GM19395 (cell line): ENCODE data around the gene MYOM1.
A peak's percentile ranks its signal among the peaks of the same experiment; 100 is the strongest.
"Not testable (repeated sequence)": the region's sequence is repeated elsewhere in the genome, so short reads cannot be mapped to it uniquely, and the experiment has no call there.

Source experiments
- ATAC-seq: cut with Tn5 transposase; IDR thresholded peaks from one replicate; pipeline ENCODE4 v1.9.1; 2021; ENCODE audit warnings: mild to moderate bottlenecking, moderate library complexity; ENCODE audit not compliant: unreplicated experiment

Gene MYOM1

GRCh38 chr18:3093624-3094337, 126.0 kb downstream of the MYOM1 start:
- no peak for ATAC-seq

GRCh38 chr18:3092727-3093126, 127.0 kb downstream of the MYOM1 start:
- ATAC-seq, result no peak

DNA sequence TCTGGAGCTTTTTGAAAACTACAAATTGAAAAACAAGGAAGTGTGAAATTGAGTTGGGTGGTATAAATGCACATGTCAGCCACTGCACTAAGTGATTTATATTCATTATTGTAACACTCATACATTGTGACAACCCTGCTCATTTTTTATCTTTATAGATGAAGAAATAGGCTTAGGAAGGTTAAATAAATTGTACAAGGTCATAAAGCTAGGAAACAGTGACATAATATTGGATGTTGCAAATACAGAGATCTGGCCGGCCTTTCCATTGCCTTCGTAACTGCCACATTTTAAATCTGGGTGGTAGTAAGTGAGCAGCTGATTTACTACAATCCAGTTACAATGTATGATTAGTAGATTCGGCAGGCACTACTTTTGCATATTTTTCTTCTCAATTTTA, 130.2 kb downstream of the MYOM1 start:
- no peak for ATAC-seq

- no peak for ATAC-seq
Measured at GRCh38 chr18:3088449-3088848, 131.3 kb downstream of the MYOM1 start.

DNA sequence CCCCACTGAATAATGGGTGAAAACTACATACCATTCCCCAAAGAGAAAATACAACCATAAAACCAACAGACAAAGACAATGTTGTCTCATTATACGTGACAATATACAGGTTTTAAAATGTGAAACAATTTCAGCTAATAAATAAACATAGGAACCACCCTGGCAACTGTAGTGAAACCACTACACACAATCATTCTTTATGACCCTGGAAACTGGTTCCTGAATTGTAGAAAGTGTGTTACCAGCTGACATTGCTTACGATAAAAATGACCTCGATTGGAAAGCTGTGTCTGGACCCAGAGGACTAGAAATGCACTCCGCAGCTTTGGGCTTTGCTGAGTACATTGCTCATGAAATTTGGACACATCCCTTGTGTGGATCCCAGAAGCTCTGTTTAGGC, 132.9 kb downstream of the MYOM1 start:
- ATAC-seq, result no peak

GRCh38 chr18:3085612-3086011, 134.2 kb downstream of the MYOM1 start:
- ATAC-seq, result no peak

DNA sequence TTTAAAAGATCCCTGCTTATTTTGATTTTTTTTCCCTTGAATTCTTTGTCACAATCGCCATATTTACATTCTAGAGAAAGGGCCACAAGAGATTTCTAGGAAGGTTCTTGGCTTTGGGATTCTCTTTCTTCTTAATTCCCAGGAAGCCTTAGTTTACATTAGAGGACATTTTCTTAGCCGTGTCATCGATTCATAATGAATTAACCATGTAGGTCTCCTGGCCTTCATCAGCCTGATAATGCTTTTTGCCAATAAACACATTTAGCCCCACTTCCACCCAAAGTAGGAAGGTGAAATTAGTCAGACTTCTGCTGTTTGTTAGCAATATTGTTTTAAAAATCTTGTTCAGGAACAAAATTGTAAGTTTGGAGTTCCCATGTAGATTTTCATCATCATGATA, 135.6 kb downstream of the MYOM1 start:
- ATAC-seq, result no peak

DNA sequence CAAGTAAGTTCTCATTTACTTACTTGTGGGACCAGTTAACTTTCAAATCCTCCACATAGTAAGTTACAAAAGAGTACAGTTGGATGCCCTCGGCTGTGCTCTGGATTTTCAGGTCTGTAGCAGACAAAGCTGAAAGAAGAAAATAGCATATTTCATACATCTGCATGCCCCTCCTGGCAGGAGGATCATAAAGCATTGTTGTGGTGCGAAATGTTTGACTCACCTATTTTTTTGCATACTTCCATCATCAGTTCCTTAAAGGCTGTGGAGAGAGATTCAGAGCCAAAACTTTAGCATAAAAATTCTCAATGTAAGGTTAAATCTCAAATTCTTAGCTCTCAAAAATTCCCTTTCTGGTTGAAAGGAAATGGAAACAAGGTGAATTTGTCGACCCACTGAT, 136.0 kb downstream of the MYOM1 start:
- no peak for ATAC-seq

DNA sequence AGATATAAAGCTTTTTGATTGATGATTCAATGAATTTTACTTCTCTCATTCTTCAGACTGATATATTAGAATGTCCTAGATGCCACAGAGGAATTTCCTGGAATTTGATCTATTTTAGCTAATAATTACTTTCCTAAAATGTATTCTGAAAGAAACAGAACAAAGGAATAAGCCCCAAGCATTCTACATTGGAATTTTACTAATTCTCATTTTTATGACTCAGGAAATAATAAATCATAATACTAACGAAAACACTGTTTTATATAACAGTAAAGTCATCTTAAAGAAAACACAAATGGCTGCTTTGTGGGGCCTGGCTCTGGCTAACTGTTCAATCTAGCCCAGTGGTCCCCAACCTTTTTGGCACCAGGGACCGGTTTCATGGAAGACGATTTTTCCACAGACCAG, 138.2 kb downstream of the MYOM1 start:
- ATAC-seq, result no peak

DNA sequence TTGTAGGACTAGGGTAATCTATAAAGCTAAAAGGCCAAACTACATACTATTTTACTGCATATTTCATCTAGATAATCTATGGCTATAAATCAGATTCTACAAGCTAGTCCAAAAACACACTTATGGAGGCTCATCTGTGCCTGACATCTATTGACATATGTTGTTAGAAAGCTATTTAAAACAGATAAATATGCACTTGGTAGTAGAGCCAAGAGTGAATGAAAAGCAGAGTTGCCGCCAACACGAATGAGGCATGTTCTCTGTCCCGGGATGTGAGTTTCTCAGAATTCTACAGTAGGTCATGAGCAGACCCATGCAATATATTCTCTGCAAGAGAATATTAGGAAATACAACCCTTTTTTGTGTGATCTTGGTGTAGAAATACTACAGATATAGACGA, 140.1 kb downstream of the MYOM1 start:
- ATAC-seq, result no peak

GRCh38 chr18:3075491-3075890, 144.3 kb downstream of the MYOM1 start:
- ATAC-seq, result no peak

- ATAC-seq, result no peak
Measured at GRCh38 chr18:3074087-3074486, 145.7 kb downstream of the MYOM1 start.

- not testable (repeated sequence) for ATAC-seq
Measured at GRCh38 chr18:3073353-3073752, 146.4 kb downstream of the MYOM1 start.

DNA sequence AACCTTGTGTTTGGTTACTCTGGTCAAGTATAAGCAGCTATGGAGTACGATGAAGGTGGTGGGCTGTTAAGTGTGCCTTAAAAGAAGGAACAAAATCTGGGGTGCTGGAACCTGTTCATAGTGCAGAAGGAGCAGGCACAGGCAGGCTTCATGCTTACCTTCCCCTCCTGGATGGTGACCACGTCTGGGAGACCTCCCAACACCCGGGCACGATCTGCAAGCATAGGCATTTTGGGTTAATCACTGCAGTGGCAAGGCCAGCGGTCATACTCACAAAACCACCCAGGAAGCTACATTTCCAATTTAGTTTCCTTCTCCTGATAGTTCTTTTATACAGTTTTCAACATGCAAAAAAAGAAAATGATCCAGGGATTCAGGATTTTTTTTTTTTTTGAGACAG, 148.1 kb downstream of the MYOM1 start:
- no peak for ATAC-seq

DNA sequence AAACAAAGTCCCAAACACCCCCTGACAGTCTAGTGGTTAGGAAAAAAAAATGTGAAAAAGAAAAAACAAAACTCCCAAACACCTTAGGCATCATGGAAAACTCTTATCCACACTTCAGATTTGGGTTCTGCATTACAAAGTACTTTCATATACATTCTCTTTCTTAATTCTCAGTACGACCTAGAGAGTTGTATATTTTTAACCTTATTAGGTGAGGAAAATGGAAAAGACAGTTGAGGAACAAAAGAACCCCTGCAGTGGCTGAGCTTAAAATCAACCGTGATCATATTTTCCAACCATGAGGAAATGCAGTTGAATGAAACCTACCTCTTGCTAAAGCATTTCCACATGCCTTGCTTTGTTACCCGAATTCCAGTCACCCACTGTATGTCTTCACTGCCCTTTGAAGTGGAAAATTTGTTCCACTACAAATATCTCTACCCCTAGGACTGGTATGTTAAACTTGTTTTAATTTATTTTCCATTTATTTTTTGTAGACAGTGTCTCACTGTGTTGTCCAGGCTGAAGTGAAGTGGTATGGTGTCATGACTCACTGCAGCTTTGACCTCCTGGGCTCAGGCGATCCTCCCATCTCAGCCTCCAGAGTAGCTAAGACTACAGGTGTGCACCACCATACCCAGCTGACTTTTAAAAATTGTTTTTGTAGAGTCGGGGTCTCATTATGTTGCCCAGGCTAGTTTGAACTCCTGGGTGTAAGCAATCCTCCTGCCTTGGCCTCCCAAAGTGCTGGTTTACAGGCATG, 149.9 kb downstream of the MYOM1 start:
- no peak for ATAC-seq

GRCh38 chr18:3067722-3068121, 152.0 kb downstream of the MYOM1 start:
- ATAC-seq, result no peak

DNA sequence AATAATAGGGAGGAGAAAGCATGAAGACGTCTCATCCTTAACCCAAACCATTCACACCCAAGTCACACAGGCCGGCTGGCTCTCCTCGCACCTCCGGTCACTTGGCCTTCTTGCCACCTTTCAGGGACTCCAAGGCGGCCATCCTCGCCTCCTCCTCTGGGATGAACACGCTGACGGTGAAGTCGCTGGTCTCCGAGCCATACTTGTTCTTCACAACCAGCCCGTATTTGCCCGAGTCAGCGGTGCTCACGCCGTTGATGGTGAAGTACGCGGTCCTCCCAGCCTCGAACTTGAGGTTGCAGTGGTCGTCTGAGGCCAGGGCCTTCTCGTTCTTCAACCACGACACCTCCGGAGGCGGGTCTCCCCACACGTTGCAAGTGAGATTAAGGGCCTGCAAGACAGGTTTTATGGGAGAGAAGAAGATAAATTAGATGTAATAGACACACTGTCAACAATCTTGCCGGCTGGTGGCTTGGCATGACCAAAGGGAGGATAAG, 152.6 kb downstream of the MYOM1 start:
- ATAC-seq, result no peak

- no peak for ATAC-seq
Measured at GRCh38 chr18:3066341-3067110, 153.2 kb downstream of the MYOM1 start.

DNA sequence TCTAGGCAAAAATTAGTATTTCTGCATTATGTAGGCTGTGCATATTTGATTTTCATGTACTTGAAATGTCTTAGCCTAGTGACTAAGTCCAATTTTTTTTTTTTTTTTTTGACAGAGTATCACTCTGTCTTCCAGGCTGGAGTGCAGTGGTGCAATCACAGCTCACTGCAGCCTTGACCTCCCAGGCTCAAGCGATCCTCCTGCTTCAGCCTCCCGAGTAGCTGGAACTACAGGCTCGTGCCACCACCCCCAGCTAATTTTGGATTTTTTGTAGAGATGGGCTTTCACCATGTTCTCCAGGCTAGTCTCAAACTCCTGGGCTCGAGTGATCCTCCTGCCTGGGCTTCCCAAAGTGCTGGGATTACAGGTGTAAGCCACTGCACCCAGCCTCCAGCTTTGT, 156.0 kb downstream of the MYOM1 start:
- ATAC-seq, result not testable (repeated sequence)

DNA sequence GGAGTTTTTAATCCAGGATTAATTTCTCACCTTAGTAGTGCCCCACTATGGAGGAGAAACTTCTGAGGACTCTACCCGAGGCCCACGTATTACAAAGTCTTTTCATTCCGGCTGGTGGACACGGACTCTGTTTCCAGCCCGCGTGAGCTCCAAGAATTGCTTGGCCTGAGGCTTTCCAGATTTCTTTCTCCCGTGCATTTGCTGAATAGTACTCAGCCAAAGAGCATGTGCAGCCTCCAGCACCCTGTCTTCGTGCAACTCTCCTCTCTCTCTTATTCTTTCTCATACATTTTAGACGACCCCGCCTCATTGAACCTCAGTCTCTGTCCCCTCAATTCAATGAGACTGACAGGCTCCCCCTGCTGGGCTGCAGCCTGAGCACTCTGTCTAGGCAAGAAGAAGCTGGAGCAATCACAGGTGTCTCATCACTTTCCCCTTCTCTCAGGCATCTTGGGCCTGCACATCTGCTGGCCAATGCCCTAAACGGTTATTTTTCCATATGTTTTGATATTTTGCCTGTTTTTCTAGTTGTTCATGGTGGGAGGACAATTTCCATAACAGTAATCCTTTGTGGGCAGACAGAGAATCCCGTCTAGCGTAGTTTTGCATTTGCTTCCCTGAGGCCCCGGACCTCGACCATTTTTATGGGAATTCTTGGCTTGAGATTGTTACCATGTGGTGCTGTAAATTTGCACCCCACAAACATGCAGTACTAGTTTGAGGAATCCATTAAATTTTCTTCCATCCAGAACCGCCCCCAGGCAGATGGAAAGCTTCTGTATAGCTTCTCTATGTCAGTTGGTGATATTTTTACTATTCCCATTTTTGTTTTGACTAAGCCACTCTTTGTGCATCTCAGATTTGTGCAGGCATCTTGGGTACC, 156.7 kb downstream of the MYOM1 start:
- ATAC-seq, result peak; percentile 40
